CD14-positive monocyte (primary cell): Measurements from ENCODE around the gene MAGEB4. TPM values are rescaled to one million over a fixed set of nuclear protein-coding genes. Genes with fewer than 3 reads are reported as not detected.

Experiments used
- DNase-seq, 3 donors: peaks; one replicate each; pipeline ENCODE4 v3.0.0-alpha.2; 2011 to 2022
- H2AFZ ChIP-seq: 2 replicates; pipeline ENCODE4 v1.6.0; 2012; ENCODE audit warnings: mild to moderate bottlenecking, low read depth, low read length, inconsistent platforms; ENCODE audit not compliant: insufficient read depth, poor library complexity, severe bottlenecking
- H3K27ac ChIP-seq, 2 donors: 1 replicate in 1 of 2; 2 replicates in 1 of 2; pipeline ENCODE4 v1.5.1; 2012 to 2013; ENCODE audit warnings: low read length in 2 of 2, control low read depth in 1 of 2, inconsistent platforms in 1 of 2, low read depth in 1 of 2, mild to moderate bottlenecking in 1 of 2
- H3K27me3 ChIP-seq, 2 donors: one replicate each; pipeline versions ENCODE4 v1.6.0 to v1.6.1; 2011 to 2013; ENCODE audit warnings: low read length in 2 of 2; ENCODE audit not compliant: control insufficient read depth in 2 of 2, insufficient read depth in 2 of 2
- H3K36me3 ChIP-seq, 2 donors: replicated peaks in 1 of 2; 1 replicate in 1 of 2; 2 replicates in 1 of 2; pipeline versions ENCODE4 v1.5.1 to v1.6.1; 2012 to 2013; ENCODE audit warnings: low read length in 2 of 2, control low read depth in 1 of 2, inconsistent platforms in 1 of 2, mild to moderate bottlenecking in 1 of 2; ENCODE audit not compliant: insufficient read depth in 2 of 2, control insufficient read depth in 1 of 2
- H3K4me1 ChIP-seq, 2 donors: 1 replicate in 1 of 2; 2 replicates in 1 of 2; pipeline versions ENCODE4 v1.5.1 to v1.6.1; 2012 to 2013; ENCODE audit warnings: low read length in 2 of 2, control low read depth in 1 of 2, inconsistent platforms in 1 of 2, mild to moderate bottlenecking in 1 of 2, moderate library complexity in 1 of 2; ENCODE audit not compliant: insufficient read depth in 2 of 2, control insufficient read depth in 1 of 2
- H3K4me2 ChIP-seq: replicated peaks from 2 replicates; pipeline ENCODE3; 2012; ENCODE audit warnings: low read length, moderate library complexity, mild to moderate bottlenecking; ENCODE audit not compliant: poor library complexity, severe bottlenecking; ENCODE audit errors: extremely low read depth
- H3K4me3 ChIP-seq, 3 experiments: fragments of 200-600 bp in 1 of 3; sonication (generic) in 1 of 3; replicated peaks in 1 of 3; 1 replicate in 2 of 3; 2 replicates in 1 of 3; pipeline ENCODE4 v1.5.1; 2011 to 2013; ENCODE audit warnings: low read length in 3 of 3, mild to moderate bottlenecking in 3 of 3, control low read depth in 2 of 3, low read depth in 2 of 3, inconsistent platforms in 1 of 3, moderate library complexity in 1 of 3
- H3K79me2 ChIP-seq: 2 replicates; pipeline ENCODE4 v1.6.0; 2012; ENCODE audit warnings: mild to moderate bottlenecking, control low read depth, inconsistent platforms, low read length, moderate library complexity; ENCODE audit not compliant: insufficient read depth
- H3K9ac ChIP-seq: 2 replicates; pipeline ENCODE4 v1.6.0; 2017; ENCODE audit warnings: low read length, mild to moderate bottlenecking; ENCODE audit not compliant: insufficient read depth, poor library complexity, severe bottlenecking
- H3K9me3 ChIP-seq, 2 donors: replicated peaks in 1 of 2; 1 replicate in 1 of 2; 2 replicates in 1 of 2; pipeline versions ENCODE4 v1.5.1 to v1.6.1; 2012 to 2013; ENCODE audit warnings: low read length in 2 of 2, control low read depth in 1 of 2; ENCODE audit not compliant: control insufficient read depth in 1 of 2, insufficient read depth in 1 of 2
- H4K20me1 ChIP-seq: 2 replicates; pipeline ENCODE4 v1.6.0; 2012; ENCODE audit warnings: mild to moderate bottlenecking, low read length, control low read depth, moderate library complexity; ENCODE audit not compliant: insufficient read depth
- H3K27ac Mint-ChIP-seq, 7 donors: one replicate each; pipeline ENCODE4 v1.8.0; 2020; ENCODE audit warnings: mild to moderate bottlenecking in 7 of 7, mixed read lengths in 7 of 7, moderate library complexity in 6 of 7, inconsistent platforms in 2 of 7
- H3K27me3 Mint-ChIP-seq, 3 donors: one replicate each; pipeline ENCODE4 v1.8.0; 2021 to 2022; ENCODE audit warnings: low read depth in 3 of 3, mild to moderate bottlenecking in 3 of 3, mixed read lengths in 3 of 3, moderate library complexity in 3 of 3, inconsistent platforms in 1 of 3
- H3K36me3 Mint-ChIP-seq, 2 donors: one replicate each; pipeline ENCODE4 v1.8.0; 2020; ENCODE audit warnings: mixed read lengths in 2 of 2, inconsistent platforms in 1 of 2, mild to moderate bottlenecking in 1 of 2
- H3K4me1 Mint-ChIP-seq: one replicate; pipeline ENCODE4 v1.8.0; 2020; ENCODE audit warnings: mild to moderate bottlenecking, mixed read lengths
- H3K4me3 Mint-ChIP-seq, 2 donors: one replicate each; pipeline ENCODE4 v1.8.0; 2020; ENCODE audit warnings: mild to moderate bottlenecking in 2 of 2, mixed read lengths in 2 of 2, moderate library complexity in 1 of 2
- H3K9me3 Mint-ChIP-seq, 7 donors: one replicate each; pipeline ENCODE4 v1.8.0; 2020 to 2022; ENCODE audit warnings: mixed read lengths in 7 of 7, mild to moderate bottlenecking in 6 of 7, moderate library complexity in 6 of 7, inconsistent platforms in 2 of 7
- WGBS: methylation state at CpG from one replicate; pipeline ENCODE4 v1.1.5; 2013; ENCODE audit warnings: missing lambda C conversion rate; ENCODE audit not compliant: insufficient coverage; 5-methylcytosine and 5-hydroxymethylcytosine counted together
- intact Hi-C, 2 donors: fragments of 100-400 bp; cut with micrococcal nuclease; formaldehyde crosslinking; loops; one replicate each; pipeline versions ENCODE4 v1.15.0 to v1.15.1; 2023
- polyA plus RNA-seq, 3 donors: library from polyadenylated mRNA; depleted of rRNA in 1 of 3; unstranded in 2 of 3; stranded (reverse) in 1 of 3; fragments of 300-500 nt in 2 of 3; fragments of >200 nt in 1 of 3; fragmentation: Illumina TruSeq in 2 of 3; gene quantifications; 1 replicate in 2 of 3; 2 replicates in 1 of 3; pipeline ENCODE4 v1.2.3, GENCODE V29; 2012 to 2021
- TF ChIP-seq, protein P1 (sequence below): fragments of 200-600 bp; IDR thresholded peaks from one replicate; pipeline ENCODE4 v1.8.0; 2022; ENCODE audit warnings: antibody characterized with exemption, mild to moderate bottlenecking

The MAGEB4 gene
- polyA plus RNA-seq, 3 donors: not detected

DNA sequence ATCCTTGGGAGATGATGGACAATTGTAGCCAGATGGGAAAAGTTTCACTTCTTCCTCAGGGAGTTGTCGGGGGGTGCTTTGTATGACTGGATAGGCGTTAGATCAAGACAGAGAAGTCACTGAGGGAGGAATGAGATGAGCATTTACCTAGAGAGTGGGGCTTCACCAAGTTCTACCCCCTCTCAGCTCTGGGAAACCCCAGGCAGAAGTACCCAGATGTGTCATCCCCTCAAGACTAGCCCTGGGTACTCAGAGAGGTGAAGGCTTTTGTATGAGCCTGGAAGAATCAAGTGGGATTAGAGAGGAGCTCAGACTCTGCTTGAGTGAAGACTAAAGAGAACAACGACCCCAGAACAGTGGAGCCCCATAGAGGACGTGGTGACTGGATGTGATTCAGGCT lies 7.1 kb downstream of the MAGEB4 start:
- Mint-ChIP-seq H3K27ac (no peak overlapping the region), H3K4me1 (no peaks in the 10 kb centered on the region), H3K27me3 (peaks cover 2 to 3% (median 2%) of the 10 kb centered on the region in 3 donors), H3K9me3 (peaks cover 0 to 12% (median 6%) of the 10 kb centered on the region in 7 donors), H3K4me3 (no peak overlapping the region), H3K36me3 (no peaks in the 10 kb centered on the region)
- H3K79me2 ChIP-seq: no peaks in the 10 kb centered on the region
- no peaks in the 10 kb centered on the region for H3K36me3 ChIP-seq
- no peak for DNase-seq
- no peaks in the 10 kb centered on the region for H3K27me3 ChIP-seq
- no CpG with 5 or more reads among the region's 4 CpGs for WGBS
- H3K4me3 ChIP-seq: no peak overlapping the region
- no peak overlapping the region for H3K27ac ChIP-seq
- no peak overlapping the region for H3K4me2 ChIP-seq
- intact Hi-C loops: no loop called here
- no peaks in the 10 kb centered on the region for H3K9me3 ChIP-seq
- H4K20me1 ChIP-seq: no peaks in the 10 kb centered on the region
- H3K4me1 ChIP-seq: no peaks in the 10 kb centered on the region
- TF ChIP-seq, protein P1, sequence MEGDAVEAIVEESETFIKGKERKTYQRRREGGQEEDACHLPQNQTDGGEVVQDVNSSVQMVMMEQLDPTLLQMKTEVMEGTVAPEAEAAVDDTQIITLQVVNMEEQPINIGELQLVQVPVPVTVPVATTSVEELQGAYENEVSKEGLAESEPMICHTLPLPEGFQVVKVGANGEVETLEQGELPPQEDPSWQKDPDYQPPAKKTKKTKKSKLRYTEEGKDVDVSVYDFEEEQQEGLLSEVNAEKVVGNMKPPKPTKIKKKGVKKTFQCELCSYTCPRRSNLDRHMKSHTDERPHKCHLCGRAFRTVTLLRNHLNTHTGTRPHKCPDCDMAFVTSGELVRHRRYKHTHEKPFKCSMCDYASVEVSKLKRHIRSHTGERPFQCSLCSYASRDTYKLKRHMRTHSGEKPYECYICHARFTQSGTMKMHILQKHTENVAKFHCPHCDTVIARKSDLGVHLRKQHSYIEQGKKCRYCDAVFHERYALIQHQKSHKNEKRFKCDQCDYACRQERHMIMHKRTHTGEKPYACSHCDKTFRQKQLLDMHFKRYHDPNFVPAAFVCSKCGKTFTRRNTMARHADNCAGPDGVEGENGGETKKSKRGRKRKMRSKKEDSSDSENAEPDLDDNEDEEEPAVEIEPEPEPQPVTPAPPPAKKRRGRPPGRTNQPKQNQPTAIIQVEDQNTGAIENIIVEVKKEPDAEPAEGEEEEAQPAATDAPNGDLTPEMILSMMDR: no peak
- no peak overlapping the region for H2AFZ ChIP-seq
- no peak overlapping the region for H3K9ac ChIP-seq

DNA sequence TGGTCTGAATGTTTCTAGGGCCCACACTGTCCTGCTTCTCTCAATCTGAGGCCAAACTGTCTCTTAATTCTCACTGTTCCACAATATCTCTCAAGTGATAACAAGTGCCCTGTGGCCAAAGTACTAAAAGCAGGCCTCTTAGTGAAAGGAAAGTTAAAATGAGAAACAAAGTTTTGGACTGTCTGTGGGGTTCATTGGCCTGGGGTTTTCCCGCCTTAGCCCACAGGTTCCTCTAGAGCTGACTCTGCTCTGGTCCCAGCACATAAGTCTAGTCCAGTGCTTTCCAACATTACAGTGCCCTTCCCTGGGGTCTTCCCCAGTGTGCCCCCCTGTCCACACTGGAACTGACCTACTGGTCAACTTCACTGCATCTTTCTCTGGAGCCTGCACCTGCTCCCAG lies 11.5 kb downstream of the MAGEB4 start:
- TF ChIP-seq, protein P1: no peak
- H3K27ac Mint-ChIP-seq: no peak overlapping the region
- H3K4me3 Mint-ChIP-seq: no peak overlapping the region
- intact Hi-C loops: no loop called here
- Histone ChIP-seq H3K27me3 (no peaks in the 10 kb centered on the region), H3K4me1 (no peaks in the 10 kb centered on the region), H3K9ac (no peak overlapping the region), H3K27ac (no peak overlapping the region), H2AFZ (no peak overlapping the region), H3K9me3 (peaks cover 0 to 5% of the 10 kb centered on the region in 2 donors), H3K4me3 (no peak overlapping the region), H3K4me2 (no peak overlapping the region), H3K36me3 (no peaks in the 10 kb centered on the region), H3K79me2 (no peaks in the 10 kb centered on the region), H4K20me1 (no peaks in the 10 kb centered on the region)
- no peaks in the 10 kb centered on the region for H3K4me1 Mint-ChIP-seq
- H3K36me3 Mint-ChIP-seq: no peaks in the 10 kb centered on the region
- no CpG with 5 or more reads among the region's 1 CpG for WGBS
- H3K9me3 Mint-ChIP-seq: peaks cover 2 to 7% (median 5%) of the 10 kb centered on the region in 7 donors
- DNase-seq: no peak
- peaks cover 0 to 3% (median 2%) of the 10 kb centered on the region in 3 donors for H3K27me3 Mint-ChIP-seq
